ENCODE data around the gene SREBF2. TPM values are rescaled to one million over a fixed set of nuclear protein-coding genes. Genes with fewer than 3 reads are reported as not detected.

SREBF2 gene
- total RNA-seq, 1 experiment from 2014 or later = 129 TPM

DNA sequence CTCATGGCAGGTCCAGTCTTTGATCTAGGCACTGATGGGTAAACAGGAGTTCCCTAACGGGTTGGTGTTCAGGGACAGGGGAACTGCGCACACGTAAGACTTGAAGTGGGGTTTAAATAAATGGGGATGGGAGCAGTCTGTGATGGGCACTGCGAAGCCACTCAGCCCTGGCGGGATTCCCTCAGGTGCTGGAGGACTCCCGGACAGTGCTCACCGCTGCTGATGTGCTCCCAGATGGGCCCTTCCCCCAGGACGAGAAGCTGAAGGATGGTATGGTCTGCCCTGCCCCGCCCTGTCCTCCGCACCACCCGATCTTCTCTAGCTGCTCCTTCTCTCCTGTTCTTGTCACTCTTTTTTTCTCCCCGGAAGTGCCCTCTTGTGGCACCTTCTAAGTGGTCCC, 22.9 kb upstream of the SREBF2 start:
- H3K4me2 ChIP-seq (ENCODE audit: low read length) = no peak overlapping the region
- intact Hi-C loops (cut with micrococcal nuclease) = no loop called here
- no peaks in the 10 kb centered on the region for H3K9me2 ChIP-seq (ENCODE audit: insufficient read depth)
- no TSS peak for BruUV-seq (replicated peaks)
- no peak overlapping the region for H3K9ac ChIP-seq (ENCODE audit: low read length)
- H4K20me1 ChIP-seq (ENCODE audit: insufficient read depth) = no peaks in the 10 kb centered on the region; the same call in 1 of the 2 replicates
- POLR2A ChIA-PET = interaction anchor here (1.5 kb wide), 1 partner anchor 9 kb away, joined by 5 read pairs; the partner anchor contains the start of gene CCDC134
- H2AFZ ChIP-seq (ENCODE audit: low read depth, low read length, poor library complexity, severe bottlenecking) = no peak overlapping the region
- RAD21 ChIA-PET (ENCODE audit: low non-redundant PET in 1 of 2, low total read pairs in 2 of 2, uncharacterized antibody in 2 of 2, unreplicated experiment in 2 of 2) = no interaction called here
- no peaks in the 10 kb centered on the region for H3K27me3 ChIP-seq (ENCODE audit: insufficient read depth, low read length)
- H3K79me2 ChIP-seq (ENCODE audit: insufficient read depth, low read length) = peaks cover 19% of the 10 kb centered on the region; the same call in 1 of the 2 replicates
- no peak overlapping the region for H3K27ac ChIP-seq (ENCODE audit: low read depth, low read length)
- no peak overlapping the region for H3K4me3 ChIP-seq (replicated peaks in 1 of 2; ENCODE audit: low read depth in 1 of 2, low read length in 2 of 2)
- H3K36me3 ChIP-seq (ENCODE audit: control insufficient read depth in 1 of 2, insufficient read depth in 2 of 2, low read length in 2 of 2) = peaks cover 0 to 10% of the 10 kb centered on the region in 2 experiments; a peak in 2 of 4 replicates
- H3K4me1 ChIP-seq (ENCODE audit: control insufficient read depth in 1 of 2, insufficient read depth in 2 of 2, low read length in 2 of 2) = no peaks in the 10 kb centered on the region
- CTCF ChIA-PET = interaction anchor here (0.7 kb wide), 1 partner anchor 113 kb away, joined by 3 read pairs; no protein-coding TSS in a partner anchor
- TF ChIP-seq YY1 (IDR thresholded peaks at IDR 0.05; ENCODE audit: extremely low read depth, insufficient replicate concordance, low read depth, low read length) (no peak), RAD21 (IDR thresholded peaks at IDR 0.05; ENCODE audit: low read depth) (no peak), EZH2phosphoT487 (IDR thresholded peaks at IDR 0.05; ENCODE audit: borderline replicate concordance) (no peak)
- TF ChIP-seq, protein P1, sequence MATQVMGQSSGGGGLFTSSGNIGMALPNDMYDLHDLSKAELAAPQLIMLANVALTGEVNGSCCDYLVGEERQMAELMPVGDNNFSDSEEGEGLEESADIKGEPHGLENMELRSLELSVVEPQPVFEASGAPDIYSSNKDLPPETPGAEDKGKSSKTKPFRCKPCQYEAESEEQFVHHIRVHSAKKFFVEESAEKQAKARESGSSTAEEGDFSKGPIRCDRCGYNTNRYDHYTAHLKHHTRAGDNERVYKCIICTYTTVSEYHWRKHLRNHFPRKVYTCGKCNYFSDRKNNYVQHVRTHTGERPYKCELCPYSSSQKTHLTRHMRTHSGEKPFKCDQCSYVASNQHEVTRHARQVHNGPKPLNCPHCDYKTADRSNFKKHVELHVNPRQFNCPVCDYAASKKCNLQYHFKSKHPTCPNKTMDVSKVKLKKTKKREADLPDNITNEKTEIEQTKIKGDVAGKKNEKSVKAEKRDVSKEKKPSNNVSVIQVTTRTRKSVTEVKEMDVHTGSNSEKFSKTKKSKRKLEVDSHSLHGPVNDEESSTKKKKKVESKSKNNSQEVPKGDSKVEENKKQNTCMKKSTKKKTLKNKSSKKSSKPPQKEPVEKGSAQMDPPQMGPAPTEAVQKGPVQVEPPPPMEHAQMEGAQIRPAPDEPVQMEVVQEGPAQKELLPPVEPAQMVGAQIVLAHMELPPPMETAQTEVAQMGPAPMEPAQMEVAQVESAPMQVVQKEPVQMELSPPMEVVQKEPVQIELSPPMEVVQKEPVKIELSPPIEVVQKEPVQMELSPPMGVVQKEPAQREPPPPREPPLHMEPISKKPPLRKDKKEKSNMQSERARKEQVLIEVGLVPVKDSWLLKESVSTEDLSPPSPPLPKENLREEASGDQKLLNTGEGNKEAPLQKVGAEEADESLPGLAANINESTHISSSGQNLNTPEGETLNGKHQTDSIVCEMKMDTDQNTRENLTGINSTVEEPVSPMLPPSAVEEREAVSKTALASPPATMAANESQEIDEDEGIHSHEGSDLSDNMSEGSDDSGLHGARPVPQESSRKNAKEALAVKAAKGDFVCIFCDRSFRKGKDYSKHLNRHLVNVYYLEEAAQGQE (IDR thresholded peaks at IDR 0.05; ENCODE audit: low read depth) = no peak
- no peak for ATAC-seq
- H3K9me3 ChIP-seq (ENCODE audit: control insufficient read depth in 1 of 2, insufficient read depth in 1 of 2, low read depth in 1 of 2, low read length in 2 of 2) = no peaks in the 10 kb centered on the region
- no peak for DNase-seq (ENCODE audit: low read depth, low spot score)
